HCT116 (cell line): ENCODE measurements around the gene KHK. TPM values are rescaled to one million over a fixed set of nuclear protein-coding genes. Genes with fewer than 3 reads are reported as not detected.

Experiments
- ATAC-seq: fragments of 200-7000 bp; cut with Tn5 transposase; 2 replicates; pipeline ENCODE4 v1.9.1; 2020; ENCODE audit warnings: mild to moderate bottlenecking, moderate library complexity
- BruUV-seq: library from RNA; stranded (reverse); fragments of 400-500 nt; replicated peaks from 2 replicates; lab custom pipeline; 2021; lab: Mats Ljungman, UMichigan
- CTCF ChIA-PET: fragments of 300-600 bp; sonication (Branson Sonifier 250); formaldehyde crosslinking; loops from one replicate; lab custom pipeline; 2021; ENCODE audit warnings: antibody characterized with exemption; lab: Charles Lee
- POLR2A ChIA-PET: fragments of 300-600, 350-600 bp; sonication (Branson Sonifier 250); formaldehyde crosslinking; loops from one replicate; lab custom pipeline; 2021; ENCODE audit warnings: antibody characterized with exemption; lab: Charles Lee
- RAD21 ChIA-PET, 2 experiments: fragments of 300-600 bp; sonication (Branson Sonifier 250); formaldehyde crosslinking; loops; one replicate each; lab custom pipeline; 2023; ENCODE audit warnings: low total read pairs in 2 of 2; ENCODE audit not compliant: uncharacterized antibody in 2 of 2, unreplicated experiment in 2 of 2, low non-redundant PET in 1 of 2; lab: Charles Lee
- DNase-seq: peaks from one replicate; pipeline ENCODE4 v3.0.0-alpha.2; 2010; ENCODE audit warnings: low read depth, low spot score
- H2AFZ ChIP-seq: fragments of 200-600 bp; shearing (Covaris generic), sonication (generic); 2 replicates; pipeline ENCODE4 v1.6.1; 2017; ENCODE audit warnings: low read depth, mixed run types, mixed read lengths, antibody characterized with exemption, low read length; ENCODE audit not compliant: poor library complexity, severe bottlenecking
- H3K27ac ChIP-seq: 2 replicates; pipeline ENCODE4 v1.5.1; 2012; ENCODE audit warnings: low read depth, low read length
- H3K27me3 ChIP-seq: fragments of 200-600 bp; sonication (generic); 2 replicates; pipeline ENCODE4 v1.6.1; 2016; ENCODE audit warnings: mixed run types, low read length, mixed read lengths; ENCODE audit not compliant: insufficient read depth
- H3K36me3 ChIP-seq, 2 experiments: fragments of 200-500 bp in 1 of 2; fragments of 200-600 bp in 1 of 2; sonication (Bioruptor generic) in 1 of 2; sonication (generic) in 1 of 2; 2 replicates each; pipeline versions ENCODE4 v1.5.1 to v1.6.1; 2014 to 2016; ENCODE audit warnings: low read length in 2 of 2, inconsistent platforms in 1 of 2, mixed read lengths in 1 of 2, mixed run types in 1 of 2; ENCODE audit not compliant: insufficient read depth in 2 of 2, control insufficient read depth in 1 of 2
- H3K4me1 ChIP-seq, 2 experiments: fragments of 200-600 bp in 1 of 2; sonication (generic) in 1 of 2; 2 replicates each; pipeline versions ENCODE4 v1.5.1 to v1.6.1; 2012 to 2017; ENCODE audit warnings: low read length in 2 of 2, inconsistent platforms in 1 of 2, mild to moderate bottlenecking in 1 of 2, mixed read lengths in 1 of 2, mixed run types in 1 of 2, moderate library complexity in 1 of 2; ENCODE audit not compliant: insufficient read depth in 2 of 2, control insufficient read depth in 1 of 2
- H3K4me2 ChIP-seq: fragments of 200-600 bp; sonication (generic); 2 replicates; pipeline ENCODE4 v1.6.1; 2017; ENCODE audit warnings: mixed run types, low read length, mixed read lengths
- H3K4me3 ChIP-seq, 2 experiments: fragments of 200-600 bp in 1 of 2; sonication (generic) in 1 of 2; replicated peaks in 1 of 2; 2 replicates each; pipeline ENCODE4 v1.5.1; 2011 to 2016; ENCODE audit warnings: low read length in 2 of 2, control low read depth in 1 of 2, low read depth in 1 of 2, mild to moderate bottlenecking in 1 of 2, mixed read lengths in 1 of 2, mixed run types in 1 of 2
- H3K79me2 ChIP-seq: fragments of 200-600 bp; sonication (generic); 2 replicates; pipeline ENCODE4 v1.6.1; 2017; ENCODE audit warnings: mild to moderate bottlenecking, mixed run types, low read length, moderate library complexity, mixed read lengths; ENCODE audit not compliant: insufficient read depth
- H3K9ac ChIP-seq: fragments of 200-600 bp; sonication (generic); 2 replicates; pipeline ENCODE4 v1.6.1; 2016; ENCODE audit warnings: low read length, mixed read lengths
- H3K9me2 ChIP-seq: fragments of 200-600 bp; sonication (generic), shearing (Covaris generic); 2 replicates; pipeline ENCODE4 v1.6.1; 2017; ENCODE audit warnings: mixed run types, mild to moderate bottlenecking, moderate library complexity; ENCODE audit not compliant: insufficient read depth
- H3K9me3 ChIP-seq, 2 experiments: fragments of 200-500 bp in 1 of 2; fragments of 200-600 bp in 1 of 2; sonication (Bioruptor generic) in 1 of 2; sonication (generic) in 1 of 2; 2 replicates each; pipeline ENCODE4 v1.6.1; 2014 to 2017; ENCODE audit warnings: low read length in 2 of 2, mixed read lengths in 2 of 2, inconsistent platforms in 1 of 2, low read depth in 1 of 2, mild to moderate bottlenecking in 1 of 2, mixed run types in 1 of 2, moderate library complexity in 1 of 2; ENCODE audit not compliant: control insufficient read depth in 1 of 2, insufficient read depth in 1 of 2
- H4K20me1 ChIP-seq: fragments of 200-600 bp; sonication (generic), shearing (Covaris generic); 2 replicates; pipeline ENCODE4 v1.6.1; 2017; ENCODE audit warnings: mixed run types, mild to moderate bottlenecking, moderate library complexity; ENCODE audit not compliant: insufficient read depth
- EGR1 ChIP-seq: IDR thresholded peaks from 2 replicates; pipeline ENCODE4 v1.6.1; 2012; ENCODE audit warnings: low read depth
- ELF1 ChIP-seq: IDR thresholded peaks from 2 replicates; pipeline ENCODE4 v1.6.1; 2012; ENCODE audit warnings: low read depth, borderline replicate concordance
- JUND ChIP-seq: IDR thresholded peaks from 2 replicates; pipeline ENCODE4 v1.6.1; 2012
- POLR2A ChIP-seq: IDR thresholded peaks from 2 replicates; pipeline ENCODE4 v1.7.0; 2011; ENCODE audit warnings: borderline replicate concordance; ENCODE audit not compliant: insufficient read depth, insufficient read length; ENCODE audit errors: extremely low read depth
- POLR2AphosphoS5 ChIP-seq: IDR thresholded peaks from 2 replicates; pipeline ENCODE4 v1.6.1; 2011; ENCODE audit warnings: mild to moderate bottlenecking, low read depth, low read length, moderate library complexity
- TCF7L2 ChIP-seq: IDR thresholded peaks from 2 replicates; pipeline ENCODE4 v1.7.0; 2011; ENCODE audit warnings: borderline replicate concordance, inconsistent platforms; ENCODE audit not compliant: insufficient read depth, insufficient read length; ENCODE audit errors: extremely low read depth
- ZFX ChIP-seq: fragments of 450-650 bp; IDR thresholded peaks from 2 replicates; pipeline ENCODE4 v1.6.1; 2017
- ZNF274 ChIP-seq: fragments of 200-500 bp; sonication (Bioruptor generic); IDR thresholded peaks from 2 replicates; pipeline ENCODE4 v1.6.1; 2014; ENCODE audit warnings: mild to moderate bottlenecking, low read depth, low read length, inconsistent platforms
- intact Hi-C: fragments of 100-400 bp; cut with micrococcal nuclease; formaldehyde crosslinking; loops from 2 replicates; pipeline ENCODE4 v1.10.0; 2022
- total RNA-seq: library from RNA; stranded (reverse); gene quantifications from one replicate; pipeline ENCODE4 v1.2.1, GENCODE V29; 2021; ENCODE audit not compliant: unreplicated experiment
- TF ChIP-seq, protein P1 (sequence below): IDR thresholded peaks from 2 replicates; pipeline ENCODE4 v1.6.1; 2012
- TF ChIP-seq, protein P2 (sequence below): IDR thresholded peaks from 2 replicates; pipeline ENCODE4 v1.6.1; 2012
- TF ChIP-seq, protein P3 (sequence below), 3 experiments: fragments of 200-600 bp in 1 of 3; sonication (generic) in 1 of 3; IDR thresholded peaks in 2 of 3; conservative IDR thresholded peaks in 1 of 3; 2 replicates each; pipeline ENCODE4 v1.5.1; 2012 to 2017; ENCODE audit warnings: low read depth in 2 of 3, low read length in 2 of 3, antibody characterized with exemption in 1 of 3, borderline replicate concordance in 1 of 3, control low read depth in 1 of 3, mild to moderate bottlenecking in 1 of 3, mixed read lengths in 1 of 3, mixed run types in 1 of 3, moderate library complexity in 1 of 3; ENCODE audit not compliant: insufficient read depth in 1 of 3

KHK gene
- total RNA-seq, 1 experiment from 2014 or later: 6.7 TPM

DNA sequence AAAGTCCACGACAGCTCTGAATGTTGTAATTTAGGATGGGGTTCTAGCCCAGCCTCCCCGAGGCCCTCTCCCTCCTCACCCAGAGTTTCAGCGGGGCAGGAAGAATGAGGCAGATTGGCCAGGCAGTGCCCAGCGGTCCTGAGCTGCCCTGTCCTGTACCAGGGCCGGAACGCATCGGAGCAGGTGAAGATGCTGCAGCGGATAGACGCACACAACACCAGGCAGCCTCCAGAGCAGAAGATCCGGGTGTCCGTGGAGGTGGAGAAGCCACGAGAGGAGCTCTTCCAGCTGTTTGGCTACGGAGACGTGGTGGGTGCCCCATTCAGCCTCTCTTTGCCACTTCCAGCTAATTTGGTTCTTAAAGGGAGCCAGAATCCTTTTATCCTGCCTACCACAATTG, 10.8 kb downstream of the KHK start:
- Histone ChIP-seq H3K36me3 (no peaks in the 10 kb centered on the region), H3K4me1 (peaks cover 0 to 9% of the 10 kb centered on the region in 2 experiments; a peak in 1 of 4 replicates), H3K27me3 (no peaks in the 10 kb centered on the region), H3K4me2 (no peak overlapping the region), H4K20me1 (no peaks in the 10 kb centered on the region), H3K79me2 (no peaks in the 10 kb centered on the region), H3K27ac (no peak overlapping the region), H3K4me3 (no peak overlapping the region), H3K9me2 (no peaks in the 10 kb centered on the region), H3K9me3 (no peaks in the 10 kb centered on the region), H2AFZ (no peak overlapping the region), H3K9ac (no peak overlapping the region)
- TF ChIP-seq ZFX (no peak), ZNF274 (no peak), POLR2AphosphoS5 (no peak), TCF7L2 (no peak), POLR2A (no peak), JUND (no peak), ELF1 (no peak), EGR1 (no peak)
- TF ChIP-seq, protein P1, sequence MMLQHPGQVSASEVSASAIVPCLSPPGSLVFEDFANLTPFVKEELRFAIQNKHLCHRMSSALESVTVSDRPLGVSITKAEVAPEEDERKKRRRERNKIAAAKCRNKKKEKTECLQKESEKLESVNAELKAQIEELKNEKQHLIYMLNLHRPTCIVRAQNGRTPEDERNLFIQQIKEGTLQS: no peak
- TF ChIP-seq, protein P2, sequence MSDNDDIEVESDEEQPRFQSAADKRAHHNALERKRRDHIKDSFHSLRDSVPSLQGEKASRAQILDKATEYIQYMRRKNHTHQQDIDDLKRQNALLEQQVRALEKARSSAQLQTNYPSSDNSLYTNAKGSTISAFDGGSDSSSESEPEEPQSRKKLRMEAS: no peak
- TF ChIP-seq, protein P3, sequence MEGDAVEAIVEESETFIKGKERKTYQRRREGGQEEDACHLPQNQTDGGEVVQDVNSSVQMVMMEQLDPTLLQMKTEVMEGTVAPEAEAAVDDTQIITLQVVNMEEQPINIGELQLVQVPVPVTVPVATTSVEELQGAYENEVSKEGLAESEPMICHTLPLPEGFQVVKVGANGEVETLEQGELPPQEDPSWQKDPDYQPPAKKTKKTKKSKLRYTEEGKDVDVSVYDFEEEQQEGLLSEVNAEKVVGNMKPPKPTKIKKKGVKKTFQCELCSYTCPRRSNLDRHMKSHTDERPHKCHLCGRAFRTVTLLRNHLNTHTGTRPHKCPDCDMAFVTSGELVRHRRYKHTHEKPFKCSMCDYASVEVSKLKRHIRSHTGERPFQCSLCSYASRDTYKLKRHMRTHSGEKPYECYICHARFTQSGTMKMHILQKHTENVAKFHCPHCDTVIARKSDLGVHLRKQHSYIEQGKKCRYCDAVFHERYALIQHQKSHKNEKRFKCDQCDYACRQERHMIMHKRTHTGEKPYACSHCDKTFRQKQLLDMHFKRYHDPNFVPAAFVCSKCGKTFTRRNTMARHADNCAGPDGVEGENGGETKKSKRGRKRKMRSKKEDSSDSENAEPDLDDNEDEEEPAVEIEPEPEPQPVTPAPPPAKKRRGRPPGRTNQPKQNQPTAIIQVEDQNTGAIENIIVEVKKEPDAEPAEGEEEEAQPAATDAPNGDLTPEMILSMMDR (IDR thresholded peaks at IDR 0.05 in 2 of 3, conservative IDR thresholded peaks at IDR 0.05 in 1 of 3; ENCODE audit: borderline replicate concordance in 1 of 3, insufficient read depth in 1 of 3, low read depth in 2 of 3, low read length in 2 of 3): no peak
- intact Hi-C loops: loop anchor here (5.0 kb wide), 1 partner anchor 120 kb away; the partner anchor contains the start of gene CAD
- ChIA-PET POLR2A (no interaction called here), RAD21 (interaction anchor here in 1 of 2 experiments (0.8 kb wide), 1 partner anchor 135 kb away, joined by 3 read pairs; no protein-coding TSS in a partner anchor), CTCF (interaction anchor here (1.0 to 1.6 kb wide), 3 partner anchors 94 to 182 kb away, joined by 3 to 4 read pairs (median 3); no protein-coding TSS in a partner anchor)
- BruUV-seq: no TSS peak
- ATAC-seq (no peak), DNase-seq (no peak)
